HepG2 (cell line): Measurements from ENCODE around the gene DNAJC15. TPM values are rescaled to one million over a fixed set of nuclear protein-coding genes. Genes with fewer than 3 reads are reported as not detected.

Experiments used
- CBX1 ChIP-seq: IDR thresholded peaks from one replicate; pipeline ENCODE4 v1.6.1; 2016; ENCODE audit warnings: antibody characterized with exemption, low read depth
- FOXM1 ChIP-seq: sonication (generic); formaldehyde crosslinking; IDR thresholded peaks from 2 replicates; pipeline ENCODE4 v1.5.0; 2020; ENCODE audit warnings: missing genetic modification reagents
- HMGXB3 ChIP-seq: sonication (generic); formaldehyde crosslinking; IDR thresholded peaks from 2 replicates; pipeline ENCODE4 v1.4.0; 2020; ENCODE audit warnings: missing genetic modification reagents, borderline replicate concordance
- HNF4G ChIP-seq, 2 experiments: sonication (generic) in 1 of 2; formaldehyde crosslinking in 1 of 2; IDR thresholded peaks; 2 replicates each; pipeline versions ENCODE4 v1.4.0 to v1.6.1; 2011 to 2020; ENCODE audit warnings: borderline replicate concordance in 2 of 2, low read depth in 2 of 2, mild to moderate bottlenecking in 2 of 2, low read length in 1 of 2, missing genetic modification reagents in 1 of 2, moderate library complexity in 1 of 2
- JUN ChIP-seq: sonication (generic); formaldehyde crosslinking; IDR thresholded peaks from 2 replicates; pipeline ENCODE4 v1.4.0; 2020; ENCODE audit warnings: mild to moderate bottlenecking, missing genetic modification reagents
- MXD4 ChIP-seq: IDR thresholded peaks from 2 replicates; pipeline ENCODE4 v1.6.1; 2016; ENCODE audit warnings: mild to moderate bottlenecking, missing biosample characterization, missing genetic modification reagents
- NFKBIZ ChIP-seq: IDR thresholded peaks from 2 replicates; pipeline ENCODE4 v1.6.1; 2018; ENCODE audit warnings: missing genetic modification reagents, missing compliant biosample characterization
- POGZ ChIP-seq: sonication (generic); formaldehyde crosslinking; IDR thresholded peaks from 2 replicates; pipeline ENCODE4 v1.4.0; 2020; ENCODE audit warnings: mild to moderate bottlenecking, missing genetic modification reagents
- RBM39 ChIP-seq: fragments of 200-400 bp; formaldehyde crosslinking; IDR thresholded peaks from one replicate; pipeline ENCODE4 v1.6.1; 2018; ENCODE audit warnings: antibody characterized with exemption, mild to moderate bottlenecking, low read depth, low read length; ENCODE audit not compliant: poor library complexity, severe bottlenecking
- ZFP91 ChIP-seq: sonication (generic); formaldehyde crosslinking; IDR thresholded peaks from 2 replicates; pipeline ENCODE4 v1.9.0; 2022; ENCODE audit warnings: missing genetic modification reagents, mild to moderate bottlenecking, borderline replicate concordance
- ZFX ChIP-seq: sonication (generic); formaldehyde crosslinking; IDR thresholded peaks from 2 replicates; pipeline ENCODE4 v1.4.0; 2020; ENCODE audit warnings: mild to moderate bottlenecking, low read depth, missing genetic modification reagents, moderate library complexity
- ZFY ChIP-seq: sonication (generic); formaldehyde crosslinking; IDR thresholded peaks from 2 replicates; pipeline ENCODE4 v1.4.0; 2020; ENCODE audit warnings: missing genetic modification reagents
- ZKSCAN1 ChIP-seq: fragments of 150-350 bp; IDR thresholded peaks from 2 replicates; pipeline ENCODE4 v1.6.1; 2014; ENCODE audit warnings: low read length
- ZNF143 ChIP-seq: sonication (generic); formaldehyde crosslinking; IDR thresholded peaks from 2 replicates; pipeline ENCODE4 v1.4.0; 2020; ENCODE audit warnings: missing genetic modification reagents
- ZNF512B ChIP-seq: sonication (generic); formaldehyde crosslinking; IDR thresholded peaks from 2 replicates; pipeline ENCODE4 v1.5.1; 2020; ENCODE audit warnings: missing genetic modification reagents, mild to moderate bottlenecking, borderline replicate concordance
- ZNF672 ChIP-seq: sonication (generic); formaldehyde crosslinking; IDR thresholded peaks from 2 replicates; pipeline ENCODE4 v1.8.1; 2022; ENCODE audit warnings: missing genetic modification reagents
- ZNF7 ChIP-seq: IDR thresholded peaks from 2 replicates; pipeline ENCODE4 v1.6.1; 2016; ENCODE audit warnings: missing biosample characterization, missing genetic modification reagents
- ZUFSP ChIP-seq: sonication (generic); formaldehyde crosslinking; IDR thresholded peaks from 2 replicates; pipeline ENCODE4 v1.9.0; 2021; ENCODE audit warnings: missing genetic modification reagents, mild to moderate bottlenecking, borderline replicate concordance
- polyA plus RNA-seq, 8 experiments: library from polyadenylated mRNA; depleted of rRNA in 3 of 8; stranded (reverse) in 7 of 8; unstranded in 1 of 8; fragments of >200 nt; fragmentation: Illumina TruSeq in 4 of 8; extraction: Trizol in 4 of 8; gene quantifications; 2 replicates each; pipeline versions ENCODE4 v1.2.1 to v1.2.3, GENCODE V29; 2011 to 2016; ENCODE audit warnings: low read depth in 4 of 8, missing spikeins in 1 of 8, mixed read lengths in 1 of 8; ENCODE audit not compliant: insufficient read depth in 1 of 8
- total RNA-seq, 5 experiments: library from RNA; depleted of rRNA; stranded (reverse); fragments of >200 nt; fragmentation: Illumina TruSeq; extraction: Trizol; gene quantifications; 2 replicates each; pipeline ENCODE4 v1.2.3, GENCODE V29; 2016; ENCODE audit warnings: low read depth in 1 of 5

Gene DNAJC15
- total and polyA plus RNA-seq, 2 of the 13 experiments (the other 11 are each of a cell fraction or from before 2014, with no cell fraction given), result 23.0 to 31.9 TPM

- TF ChIP-seq JUN, result no peak
- peak; percentile 51 for TF ChIP-seq RBM39
- TF ChIP-seq FOXM1 (CRISPR knock-in tag), result no peak
- no peak; the same call in 1 of the 2 replicates for TF ChIP-seq HMGXB3 (CRISPR knock-in tag)
- no peak; the same call in 1 of the 2 replicates for TF ChIP-seq MXD4 (CRISPR knock-in tag)
- TF ChIP-seq ZKSCAN1, result no peak
- no peak for TF ChIP-seq ZNF7 (CRISPR knock-in tag)
- TF ChIP-seq HNF4G (IDR thresholded peaks at IDR 0.05; ENCODE audit: borderline replicate concordance, low read depth, low read length), result peak; percentile 73
- peak; percentile 74; the same call in 1 of the 2 replicates for TF ChIP-seq HNF4G (CRISPR knock-in tag; IDR thresholded peaks at IDR 0.05; ENCODE audit: borderline replicate concordance, low read depth)
- TF ChIP-seq ZFY, result peak; percentile 79
- TF ChIP-seq ZFX (CRISPR knock-in tag), result peak; percentile 76
- TF ChIP-seq POGZ (CRISPR knock-in tag), result peak; percentile 37; the same call in 1 of the 2 replicates
- no peak for TF ChIP-seq NFKBIZ (CRISPR knock-in tag)
- 0 out of 2 replicates have a peak, but pooled peaks have one; percentile 37 for TF ChIP-seq ZNF143 (CRISPR knock-in tag)
- no peak for TF ChIP-seq ZUFSP (CRISPR knock-in tag)
- TF ChIP-seq ZNF672 (CRISPR knock-in tag), result no peak
- peak; percentile 78; the same call in 1 of the 2 replicates for TF ChIP-seq ZFP91 (CRISPR knock-in tag)
- no peak for TF ChIP-seq CBX1
- peak; percentile 93; the same call in 1 of the 2 replicates for TF ChIP-seq ZNF512B (CRISPR knock-in tag)
These were observed at the start of gene DNAJC15 (continued) for GRCh38 chr13:43023289-43023963.
